GM20431 (cell line): ENCODE measurements around the gene POLR3E.

Source experiments
- in situ Hi-C: fragments of 300-500 bp; cut with MseI, MboI; formaldehyde crosslinking; loops from one replicate; pipeline ENCODE4 v1.15.0; 2020; ENCODE audit warnings: low sequenced_read_pairs; ENCODE audit not compliant: unreplicated experiment

The POLR3E gene

GRCh38 chr16:22314661-22315626 is 17.7 kb downstream of the POLR3E start:
- in situ Hi-C loops: no loop called here

GRCh38 chr16:22315979-22316378 is 18.8 kb downstream of the POLR3E start:
- in situ Hi-C loops: no loop called here

GRCh38 chr16:22316411-22316811 is 19.2 kb downstream of the POLR3E start:
- in situ Hi-C loops: no loop called here

GRCh38 chr16:22317001-22317530 is 19.9 kb downstream of the POLR3E start:
- in situ Hi-C loops: no loop called here

- in situ Hi-C loops: no loop called here
These were observed 20.4 kb downstream of the POLR3E start for GRCh38 chr16:22317625-22318024.

GRCh38 chr16:22318690-22319358 is 21.6 kb downstream of the POLR3E start:
- in situ Hi-C loops: no loop called here

- in situ Hi-C loops: no loop called here
These were observed 23.5 kb downstream of the POLR3E start for GRCh38 chr16:22320572-22321339.

GRCh38 chr16:22321340-22322001 is 24.3 kb downstream of the POLR3E start:
- in situ Hi-C loops: no loop called here

- in situ Hi-C loops: no loop called here
These were observed 24.8 kb downstream of the POLR3E start for GRCh38 chr16:22322021-22322471.

GRCh38 chr16:22322741-22323140 is 25.5 kb downstream of the POLR3E start:
- in situ Hi-C loops: no loop called here

- in situ Hi-C loops: no loop called here
These were observed 26.2 kb downstream of the POLR3E start for GRCh38 chr16:22323173-22323958.

- in situ Hi-C loops: no loop called here
These were observed 27.0 kb downstream of the POLR3E start for GRCh38 chr16:22323959-22324786.

GRCh38 chr16:22324787-22325597 is 27.8 kb downstream of the POLR3E start:
- in situ Hi-C loops: loop anchor here (25.0 kb wide), 1 partner anchor 312 kb away; no protein-coding TSS in a partner anchor

GRCh38 chr16:22325598-22326368 is 28.6 kb downstream of the POLR3E start:
- in situ Hi-C loops: loop anchor here (25.0 kb wide), 1 partner anchor 312 kb away; no protein-coding TSS in a partner anchor

GRCh38 chr16:22326369-22326652 is 29.1 kb downstream of the POLR3E start:
- in situ Hi-C loops: loop anchor here (25.0 kb wide), 1 partner anchor 311 kb away; no protein-coding TSS in a partner anchor

- in situ Hi-C loops: loop anchor here (25.0 kb wide), 1 partner anchor 310 kb away; no protein-coding TSS in a partner anchor
These were observed 29.7 kb downstream of the POLR3E start for GRCh38 chr16:22326771-22327445.
